Cardiac fibroblast (primary cell): ENCODE measurements around the gene LY9.
A peak's percentile ranks its signal among the peaks of the same experiment; 100 is the strongest.

Experiments used
- DNase-seq, 2 donors: peaks; one replicate each; pipeline versions ENCODE4 v3.0.0 to v3.0.0-alpha.2; 2010; ENCODE audit warnings: low read depth in 2 of 2
- H3K4me3 ChIP-seq, 2 donors: replicated peaks in 1 of 2; 1 replicate in 1 of 2; 2 replicates in 1 of 2; pipeline ENCODE4 v1.5.1; 2011; ENCODE audit warnings: low read depth in 2 of 2, low read length in 2 of 2, mild to moderate bottlenecking in 2 of 2, moderate library complexity in 1 of 2
- TF ChIP-seq, protein P1 (sequence below): IDR thresholded peaks from one replicate; pipeline ENCODE4 v1.5.1; 2011; ENCODE audit warnings: low read depth, mild to moderate bottlenecking, low read length, inconsistent platforms

The LY9 gene

DNA sequence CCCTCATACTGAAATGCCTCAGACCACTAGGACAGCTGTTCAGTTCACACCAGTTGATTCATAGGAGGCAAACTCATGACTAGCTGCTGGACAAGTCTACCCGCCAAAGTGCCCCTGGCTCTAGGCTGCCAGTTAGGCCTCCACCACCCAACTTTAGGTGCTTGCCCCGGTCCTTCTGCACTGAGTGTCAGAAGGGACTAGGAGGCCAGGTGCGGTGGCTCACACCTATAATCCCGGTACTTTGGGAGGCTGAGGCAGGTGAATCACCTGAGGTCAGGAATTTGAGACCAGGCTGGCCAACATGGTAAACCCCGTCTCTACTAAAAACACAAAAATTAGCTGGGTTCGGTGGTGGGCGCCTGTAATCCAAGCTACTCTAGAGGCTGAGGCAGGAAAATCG lies 18.9 kb downstream of the LY9 start:
- TF ChIP-seq, protein P1, sequence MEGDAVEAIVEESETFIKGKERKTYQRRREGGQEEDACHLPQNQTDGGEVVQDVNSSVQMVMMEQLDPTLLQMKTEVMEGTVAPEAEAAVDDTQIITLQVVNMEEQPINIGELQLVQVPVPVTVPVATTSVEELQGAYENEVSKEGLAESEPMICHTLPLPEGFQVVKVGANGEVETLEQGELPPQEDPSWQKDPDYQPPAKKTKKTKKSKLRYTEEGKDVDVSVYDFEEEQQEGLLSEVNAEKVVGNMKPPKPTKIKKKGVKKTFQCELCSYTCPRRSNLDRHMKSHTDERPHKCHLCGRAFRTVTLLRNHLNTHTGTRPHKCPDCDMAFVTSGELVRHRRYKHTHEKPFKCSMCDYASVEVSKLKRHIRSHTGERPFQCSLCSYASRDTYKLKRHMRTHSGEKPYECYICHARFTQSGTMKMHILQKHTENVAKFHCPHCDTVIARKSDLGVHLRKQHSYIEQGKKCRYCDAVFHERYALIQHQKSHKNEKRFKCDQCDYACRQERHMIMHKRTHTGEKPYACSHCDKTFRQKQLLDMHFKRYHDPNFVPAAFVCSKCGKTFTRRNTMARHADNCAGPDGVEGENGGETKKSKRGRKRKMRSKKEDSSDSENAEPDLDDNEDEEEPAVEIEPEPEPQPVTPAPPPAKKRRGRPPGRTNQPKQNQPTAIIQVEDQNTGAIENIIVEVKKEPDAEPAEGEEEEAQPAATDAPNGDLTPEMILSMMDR: no peak
- DNase-seq: no peak

DNA sequence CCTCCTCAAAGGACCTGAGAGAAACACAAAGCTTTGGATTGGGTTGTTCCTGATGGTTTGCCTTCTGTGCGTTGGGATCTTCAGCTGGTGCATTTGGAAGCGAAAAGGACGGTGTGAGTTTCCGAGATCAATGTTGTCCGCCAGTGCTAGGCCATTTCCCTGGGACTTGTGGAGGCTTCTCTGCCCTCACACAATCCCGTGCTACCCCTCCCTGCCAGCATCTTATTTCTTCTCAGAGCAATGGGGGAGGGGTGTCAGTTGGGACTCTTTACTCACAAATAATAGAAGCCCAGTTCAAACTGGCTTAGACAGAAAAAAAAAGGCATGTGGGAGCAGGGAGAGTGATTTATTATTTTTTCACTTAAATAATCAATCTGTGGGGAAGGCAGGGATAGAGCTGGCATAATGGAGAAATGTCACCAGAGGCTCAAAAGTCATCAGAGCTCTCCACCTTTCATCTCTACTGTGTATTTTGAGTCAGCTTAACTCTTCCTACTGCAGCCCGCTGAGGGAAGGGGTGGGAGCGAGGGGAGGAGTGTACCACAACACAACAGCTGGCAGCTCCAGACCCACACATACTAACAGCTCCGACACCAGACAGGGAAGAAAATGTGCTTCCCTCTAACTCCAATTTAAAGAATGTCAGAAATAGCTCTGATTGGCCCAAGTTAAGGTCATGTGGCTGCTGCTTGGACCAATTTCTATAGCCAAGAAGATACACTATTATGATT lies 22.4 kb downstream of the LY9 start:
- DNase-seq: peak in 1 of 2 donors; percentile 3
- no peak overlapping the region for H3K4me3 ChIP-seq
- TF ChIP-seq, protein P1: no peak

More for the DNA sequence above, 18.9 kb downstream of the LY9 start:
- no peak overlapping the region for H3K4me3 ChIP-seq

DNA sequence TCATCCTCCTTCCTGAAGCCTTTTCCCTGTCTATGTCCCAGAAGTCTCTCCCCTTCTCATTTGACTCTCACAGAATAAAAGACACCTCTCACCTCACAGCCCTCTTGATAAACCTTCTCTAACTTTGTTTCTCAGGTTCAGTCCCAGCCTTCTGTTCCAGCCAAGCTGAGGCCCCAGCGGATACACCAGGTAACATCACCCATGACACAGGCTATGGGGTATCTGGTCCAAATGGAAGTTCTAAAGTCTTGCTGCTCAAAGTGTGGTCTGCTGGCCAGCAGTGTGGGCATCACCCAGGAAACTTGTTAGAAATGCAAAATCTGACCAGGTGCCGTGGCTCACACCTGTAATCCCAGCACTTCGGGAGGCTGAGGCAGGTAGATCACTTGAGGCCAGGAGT lies 23.2 kb downstream of the LY9 start:
- TF ChIP-seq, protein P1: no peak
- no peak overlapping the region for H3K4me3 ChIP-seq
- no peak for DNase-seq

DNA sequence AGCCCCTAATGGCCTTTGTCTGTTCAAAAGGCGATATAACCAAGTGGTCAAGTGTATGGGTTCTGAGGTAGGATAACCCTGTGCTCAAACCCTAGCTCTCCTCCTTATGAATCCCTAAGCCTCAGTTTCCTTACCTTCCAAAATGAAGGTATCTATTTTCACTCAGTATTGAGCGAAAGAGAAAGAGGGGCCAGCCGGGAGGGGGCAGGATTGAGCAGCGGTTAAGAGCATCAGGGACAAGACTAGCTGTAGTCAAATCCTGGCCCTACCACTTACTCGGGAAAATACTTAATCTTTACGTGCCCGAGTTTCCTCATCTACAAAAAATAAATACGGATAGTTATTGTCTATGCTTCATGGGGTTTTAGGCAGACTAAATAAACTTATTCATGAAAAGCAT lies 25.7 kb downstream of the LY9 start:
- H3K4me3 ChIP-seq: no peak overlapping the region
- DNase-seq: peak in 1 of 2 donors; percentile 14
- TF ChIP-seq, protein P1: no peak

DNA sequence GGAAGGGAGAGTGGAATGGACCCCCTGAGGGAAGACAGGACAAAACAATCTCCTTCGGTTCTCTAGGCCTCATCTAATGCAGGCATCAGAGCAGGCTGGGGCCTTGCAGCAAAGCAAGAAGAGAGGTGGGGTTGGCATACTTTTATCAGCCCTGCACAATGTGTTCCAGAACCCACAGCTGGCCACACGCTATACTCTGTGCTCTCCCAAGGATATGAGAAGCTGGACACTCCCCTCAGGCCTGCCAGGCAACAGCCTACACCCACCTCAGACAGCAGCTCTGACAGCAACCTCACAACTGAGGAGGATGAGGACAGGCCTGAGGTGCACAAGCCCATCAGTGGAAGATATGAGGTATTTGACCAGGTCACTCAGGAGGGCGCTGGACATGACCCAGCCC lies 27.3 kb downstream of the LY9 start:
- TF ChIP-seq, protein P1: no peak
- DNase-seq: peak in 1 of 2 donors; percentile 10
- H3K4me3 ChIP-seq: no peak overlapping the region

DNA sequence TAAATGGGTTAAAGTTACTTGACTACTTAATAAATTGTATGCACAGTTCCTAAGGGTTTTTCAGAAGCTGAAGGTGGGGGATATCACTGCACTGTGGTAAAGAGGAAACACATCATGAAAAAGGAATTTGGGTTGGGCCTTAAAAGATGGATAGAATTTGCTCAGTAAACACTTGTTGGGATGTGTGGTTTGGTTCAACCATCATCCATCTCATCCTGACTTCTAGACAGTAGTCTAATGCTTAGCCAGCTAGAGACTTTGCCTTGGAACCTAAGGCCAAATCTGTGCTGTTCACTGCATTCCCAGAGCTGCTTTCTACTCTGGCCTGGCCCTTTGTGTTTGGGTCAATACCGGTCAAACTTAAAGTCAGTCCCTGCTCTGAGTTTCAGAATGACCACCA lies 30.6 kb downstream of the LY9 start:
- peak in 1 of 2 donors; percentile 22 for DNase-seq
- TF ChIP-seq, protein P1: no peak

DNA sequence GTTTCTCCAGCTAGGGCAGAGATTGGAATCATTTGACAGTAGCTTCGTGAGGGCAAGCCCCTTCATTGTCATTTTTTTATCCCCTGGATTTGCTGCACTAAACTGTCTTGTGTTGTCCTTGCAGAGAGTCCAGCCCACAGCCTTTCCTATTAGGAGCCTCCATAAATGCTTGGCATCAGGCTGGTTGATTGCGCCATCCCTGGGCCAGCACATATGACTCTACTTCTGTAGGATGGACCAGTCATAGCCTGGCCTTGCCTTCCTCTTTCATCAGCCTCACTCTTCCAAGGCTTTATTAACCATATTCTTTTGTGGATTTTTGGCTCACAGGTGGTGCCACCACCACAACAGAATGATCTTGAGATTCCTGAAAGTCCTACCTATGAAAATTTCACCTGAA lies 31.4 kb downstream of the LY9 start:
- no peak overlapping the region for H3K4me3 ChIP-seq
- peak in 1 of 2 donors; percentile 58 for DNase-seq
- TF ChIP-seq, protein P1: no peak

More for the DNA sequence above, 30.6 kb downstream of the LY9 start:
- no peak overlapping the region for H3K4me3 ChIP-seq
